ENCODE results near the gene TBRG1.

- no peak for TF ChIP-seq CTCF (IDR thresholded peaks at IDR 0.05; ENCODE audit: low read length)
- TF ChIP-seq EZH2 (IDR thresholded peaks at IDR 0.05; ENCODE audit: borderline replicate concordance, low read length), result no peak
Observed at GRCh38 chr11:124674571-124674970, 51.9 kb downstream of the TBRG1 start.
